ELF-1 (cell line): ENCODE results near the gene RASGRP1.

ENCODE experiments used
- DNase-seq: peaks from one replicate; pipeline ENCODE4 v3.0.0-alpha.2; 2016; ENCODE audit warnings: low read depth, low spot score

RASGRP1 gene

DNA sequence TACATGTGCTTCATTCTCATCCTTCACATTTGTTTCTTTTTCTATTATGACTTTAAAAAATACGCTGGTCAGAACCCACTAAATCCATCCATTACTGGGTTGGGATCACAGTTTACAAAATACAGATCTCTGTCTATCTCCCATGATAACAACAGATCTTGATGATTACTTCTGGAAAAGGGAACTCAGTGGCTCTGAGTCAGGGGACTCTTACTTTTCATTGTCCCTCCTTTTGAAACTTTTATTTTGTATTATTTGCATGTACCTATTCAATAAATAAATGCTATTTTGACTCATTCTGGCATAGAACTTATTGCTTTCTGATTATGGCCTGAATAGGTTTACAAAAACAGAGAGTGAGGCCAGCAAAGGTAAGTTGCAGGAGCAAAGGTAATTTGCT, 11.6 kb upstream of the RASGRP1 start:
- DNase-seq: no peak

DNA sequence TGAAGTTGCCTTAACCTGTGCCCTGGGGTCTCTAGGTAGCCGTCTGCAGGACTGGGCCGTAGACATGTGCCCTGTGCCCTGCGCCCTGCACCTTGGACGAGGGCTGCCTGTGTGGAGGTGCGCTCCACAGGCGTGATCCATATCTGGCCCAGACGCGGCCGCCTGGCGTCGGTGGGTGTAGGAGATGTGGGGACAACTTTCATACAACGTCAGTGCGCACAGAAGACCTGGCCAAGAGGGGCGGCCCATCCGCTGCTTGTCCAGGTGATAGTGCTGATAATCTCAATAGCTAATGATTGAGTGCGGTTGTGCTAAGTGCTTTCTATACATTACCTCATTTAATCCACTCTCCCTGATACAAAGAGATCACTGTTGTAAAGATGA, 665 bp upstream of the RASGRP1 start:
- DNase-seq: no peak

DNA sequence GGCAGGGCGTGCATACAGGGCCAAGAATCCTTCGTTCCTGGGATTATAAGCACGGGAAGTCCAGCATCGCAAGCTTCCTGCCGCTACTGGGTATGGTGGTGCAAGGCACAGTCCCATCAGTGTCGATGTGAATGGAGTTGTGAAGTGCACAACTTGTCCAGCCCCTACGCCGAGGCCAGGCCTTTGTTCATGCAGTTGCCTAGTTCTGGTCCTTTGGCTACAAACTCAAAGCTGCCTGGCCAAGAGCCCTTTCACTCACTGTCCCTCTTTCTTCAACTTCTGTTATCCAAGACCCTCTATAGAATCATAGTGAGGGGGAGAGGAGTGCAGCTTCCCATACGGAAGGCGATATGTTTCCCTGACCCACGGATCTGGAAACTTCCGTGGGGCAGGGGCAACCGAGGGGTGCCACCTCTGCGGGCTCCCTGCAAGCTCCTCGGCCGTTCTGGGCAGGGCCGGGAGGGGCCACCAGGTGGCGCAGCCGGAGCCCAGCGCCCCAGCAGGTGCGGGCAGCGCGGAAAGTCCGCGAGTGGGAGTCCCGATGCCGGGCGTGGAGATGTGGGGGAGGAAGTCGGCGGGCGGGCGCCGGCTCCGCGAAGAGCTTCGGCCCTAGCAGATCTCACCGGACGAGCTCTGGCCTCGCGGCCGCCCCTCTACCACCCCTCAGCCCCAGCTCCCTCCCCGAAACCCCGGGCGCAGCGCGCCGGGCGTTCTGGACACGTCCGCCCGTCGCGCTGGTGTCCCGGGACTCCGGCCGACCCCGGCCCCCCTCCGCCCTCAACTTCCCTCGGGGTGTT, 693 bp downstream of the RASGRP1 start:
- peak; percentile 69 for DNase-seq

DNA sequence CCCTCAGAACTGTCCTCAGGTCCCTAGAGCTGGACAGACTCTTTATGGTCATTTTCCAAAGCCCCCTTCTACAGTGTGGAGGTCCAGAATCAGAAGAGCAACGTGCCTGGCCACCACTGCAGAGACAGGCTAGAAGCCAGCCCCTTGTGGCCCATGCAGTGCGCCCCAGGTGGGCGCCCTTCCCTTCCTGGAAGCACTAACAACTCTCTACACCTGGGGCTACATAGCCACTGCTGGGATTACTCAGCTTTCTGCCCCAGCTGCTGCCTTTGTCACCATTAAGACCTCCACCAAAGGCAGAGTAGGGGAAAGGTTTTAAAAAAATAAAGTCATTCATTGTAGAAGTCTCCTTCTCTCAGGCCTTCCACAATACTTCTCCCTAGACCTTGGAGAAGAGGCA, 2.3 kb downstream of the RASGRP1 start:
- peak; percentile 36 for DNase-seq

DNA sequence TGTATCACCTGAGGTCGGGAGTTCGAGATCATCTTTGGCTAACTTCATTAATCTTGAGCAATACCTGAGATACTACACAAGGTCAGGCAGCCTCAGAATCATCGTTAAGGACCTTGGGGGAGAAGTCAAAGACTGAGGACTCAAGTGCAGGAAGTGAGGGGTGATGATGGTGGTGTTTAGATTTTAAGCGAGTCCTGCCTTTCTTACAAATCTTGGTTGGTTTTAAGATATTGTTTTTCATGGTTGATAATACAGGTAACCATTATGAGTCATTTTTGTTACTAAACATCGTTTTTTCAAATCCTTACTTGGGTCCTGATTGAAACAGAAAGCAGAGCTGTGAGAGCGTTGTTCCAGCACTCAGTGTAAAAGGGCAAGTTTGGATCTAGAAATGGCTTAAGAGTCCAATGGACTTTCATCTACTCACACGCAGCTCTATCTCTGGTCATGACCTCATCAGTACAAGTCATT, 4.1 kb downstream of the RASGRP1 start:
- no peak for DNase-seq

DNA sequence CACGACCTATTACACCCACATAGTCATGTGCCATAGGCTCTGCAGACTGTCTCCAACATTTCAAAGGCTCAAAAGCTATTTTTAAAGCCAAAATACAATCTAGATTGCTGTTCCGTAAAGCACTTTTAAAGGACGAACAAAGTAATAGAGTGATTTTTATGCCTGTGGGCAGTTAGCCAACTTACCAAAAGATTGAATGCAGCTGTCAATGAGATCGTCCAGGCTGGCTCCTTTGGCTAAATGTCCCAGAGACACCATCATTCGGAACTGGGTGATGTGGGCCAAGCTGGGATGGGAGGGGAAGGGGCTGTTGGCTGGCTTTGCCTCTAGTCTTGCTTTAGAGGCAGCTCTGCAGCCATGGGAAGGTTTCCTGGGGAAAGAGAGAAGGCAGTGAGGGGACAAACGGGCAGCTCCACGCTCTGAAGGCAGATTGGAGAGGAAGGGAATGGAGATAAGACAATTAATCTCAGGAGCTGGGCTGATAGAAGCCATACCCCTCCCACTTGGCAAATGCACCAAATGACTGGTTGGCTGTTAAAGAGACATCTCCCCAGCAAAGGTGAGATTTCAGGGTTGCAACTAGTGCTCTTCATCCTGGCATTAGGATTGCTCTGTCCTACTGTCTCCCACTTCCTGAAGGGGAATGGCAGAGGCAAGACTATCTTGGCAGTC, 4.8 kb downstream of the RASGRP1 start:
- no peak for DNase-seq

DNA sequence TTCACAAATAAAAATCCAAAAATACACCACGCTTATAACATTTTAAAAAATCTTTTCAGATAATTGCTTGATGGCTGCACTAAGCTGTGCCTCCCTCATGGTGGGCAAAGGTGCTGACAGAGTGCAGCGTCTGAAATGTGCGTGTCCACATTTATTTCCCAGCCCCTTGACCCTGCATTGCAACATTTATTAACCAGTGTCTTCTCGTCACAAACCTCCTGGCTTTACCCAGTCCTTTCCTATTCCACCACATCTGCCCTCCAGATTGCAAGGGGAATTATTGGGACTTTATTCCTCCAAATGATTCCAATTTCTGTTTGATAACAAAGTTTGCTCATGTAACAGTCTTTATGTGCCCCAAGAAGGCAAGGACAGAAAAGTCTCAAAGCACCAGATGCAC, 5.5 kb downstream of the RASGRP1 start:
- DNase-seq: no peak

DNA sequence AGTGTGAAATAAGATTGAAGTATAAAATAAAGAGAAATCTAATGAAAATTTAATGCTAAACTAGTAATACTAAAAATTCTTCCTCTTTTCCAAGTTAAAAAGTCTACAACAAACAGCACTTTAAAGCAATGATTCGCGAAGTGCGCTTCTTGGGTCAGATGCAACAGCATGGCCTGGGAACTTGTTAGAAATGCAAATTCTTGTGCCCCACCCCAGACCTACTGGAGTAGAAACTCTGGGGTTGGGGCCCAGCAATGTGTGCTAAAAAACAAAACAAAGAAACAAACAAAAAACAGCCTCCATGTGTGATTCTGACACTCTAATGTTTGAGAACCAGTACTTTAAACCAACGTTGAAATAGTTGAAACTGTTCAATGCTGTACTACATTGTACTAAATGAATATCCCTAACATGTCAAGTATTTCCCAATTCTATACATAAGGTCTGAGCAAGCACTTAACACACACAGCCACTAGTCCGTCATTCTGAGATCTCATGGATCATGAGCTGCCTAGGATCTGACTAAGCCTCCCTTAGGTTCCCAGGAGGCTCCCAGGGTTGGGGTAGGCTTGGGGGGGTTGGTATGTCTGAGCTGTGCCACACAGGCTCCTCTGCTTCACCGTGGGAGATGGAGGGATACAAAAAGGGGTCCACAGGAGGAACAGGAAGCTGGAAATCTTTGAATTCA, 6.1 kb downstream of the RASGRP1 start:
- no peak for DNase-seq

DNA sequence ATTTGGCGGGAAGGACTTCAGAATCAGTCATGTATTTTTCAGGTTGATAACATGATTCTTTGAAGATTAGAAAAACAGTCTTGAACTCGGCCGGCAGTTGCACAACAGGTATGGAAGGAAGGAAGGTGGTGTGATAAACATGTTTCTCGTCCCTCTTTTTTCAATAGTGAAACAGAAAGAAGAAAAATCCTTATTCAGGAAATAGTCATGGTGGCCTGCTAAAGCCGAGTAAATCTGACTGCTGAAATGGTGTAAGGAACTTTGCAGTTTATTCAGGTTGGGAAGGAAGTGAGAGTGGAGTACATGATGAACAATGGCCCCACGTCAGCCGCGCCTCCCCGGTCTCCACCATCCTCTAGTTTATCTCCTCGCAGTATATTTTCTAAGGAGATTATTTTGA, 6.7 kb downstream of the RASGRP1 start:
- DNase-seq: no peak

DNA sequence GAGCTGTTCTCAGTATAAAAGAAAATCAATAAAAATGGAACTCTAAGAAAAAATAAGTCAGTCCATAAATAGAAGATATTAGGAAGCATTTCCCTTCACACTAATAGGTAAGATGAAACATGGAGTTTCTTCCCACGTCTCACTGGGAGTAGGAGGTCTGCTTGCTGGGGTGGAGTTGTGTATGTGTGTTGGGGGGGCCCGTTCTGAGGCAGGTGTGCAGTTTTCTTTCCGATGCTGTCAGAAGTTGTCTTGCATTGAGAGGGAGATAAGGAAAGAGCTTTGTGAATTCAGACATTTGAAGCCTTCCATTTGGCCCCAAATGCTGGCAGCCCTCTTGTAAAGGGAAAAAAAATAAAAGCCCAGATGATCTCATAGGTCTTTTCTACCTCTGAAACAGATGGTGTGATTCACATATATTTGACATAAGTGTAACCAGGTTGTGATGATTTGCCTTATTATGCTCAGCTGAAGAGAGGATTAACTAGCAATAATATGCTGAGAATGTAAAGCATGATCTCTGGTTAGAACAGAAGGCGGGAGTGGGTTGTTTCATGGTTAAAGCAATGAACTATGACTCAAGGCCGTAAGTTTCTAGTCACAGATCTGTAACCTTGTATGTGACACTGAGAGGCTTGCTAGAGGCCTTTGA, 8.8 kb downstream of the RASGRP1 start:
- no peak for DNase-seq

DNA sequence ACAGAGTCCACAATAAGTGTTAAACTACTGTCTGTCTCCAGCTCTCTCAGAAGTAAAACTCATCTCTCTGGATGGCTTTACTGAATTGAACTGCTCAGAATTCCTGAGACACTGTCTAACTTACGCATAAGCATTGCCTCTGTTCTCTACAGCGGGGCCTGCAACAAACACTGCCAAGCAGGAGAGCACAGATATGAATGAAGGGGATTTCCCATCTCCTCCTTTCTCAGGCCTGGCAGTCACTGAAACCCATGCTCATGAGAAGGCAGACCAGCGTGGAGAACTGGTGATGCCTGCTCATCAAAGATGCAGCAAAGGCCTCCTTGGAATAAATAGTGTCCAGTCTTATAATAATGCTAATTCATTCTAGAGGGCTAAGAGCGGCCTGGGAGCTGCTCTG, 10.3 kb downstream of the RASGRP1 start:
- no peak for DNase-seq

DNA sequence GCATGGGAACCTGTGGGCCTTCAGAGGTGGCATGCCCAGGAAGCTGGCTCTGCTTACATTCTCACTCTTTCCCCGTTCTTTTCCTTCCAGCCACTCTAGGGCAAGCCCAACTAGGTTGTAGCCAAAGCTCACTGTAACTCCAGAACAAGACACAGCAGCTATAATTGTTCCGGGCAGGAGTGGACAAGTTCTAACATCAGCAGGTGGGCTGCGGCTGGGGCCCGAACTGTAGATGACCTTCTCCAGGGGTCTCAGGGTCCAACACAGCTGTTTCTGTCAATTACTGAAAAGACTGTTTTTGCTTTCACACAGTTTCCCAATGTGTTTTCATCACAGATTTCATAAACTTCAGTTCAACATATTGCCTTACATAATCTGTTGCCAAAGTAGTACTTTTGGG, 11.5 kb downstream of the RASGRP1 start:
- DNase-seq: no peak

DNA sequence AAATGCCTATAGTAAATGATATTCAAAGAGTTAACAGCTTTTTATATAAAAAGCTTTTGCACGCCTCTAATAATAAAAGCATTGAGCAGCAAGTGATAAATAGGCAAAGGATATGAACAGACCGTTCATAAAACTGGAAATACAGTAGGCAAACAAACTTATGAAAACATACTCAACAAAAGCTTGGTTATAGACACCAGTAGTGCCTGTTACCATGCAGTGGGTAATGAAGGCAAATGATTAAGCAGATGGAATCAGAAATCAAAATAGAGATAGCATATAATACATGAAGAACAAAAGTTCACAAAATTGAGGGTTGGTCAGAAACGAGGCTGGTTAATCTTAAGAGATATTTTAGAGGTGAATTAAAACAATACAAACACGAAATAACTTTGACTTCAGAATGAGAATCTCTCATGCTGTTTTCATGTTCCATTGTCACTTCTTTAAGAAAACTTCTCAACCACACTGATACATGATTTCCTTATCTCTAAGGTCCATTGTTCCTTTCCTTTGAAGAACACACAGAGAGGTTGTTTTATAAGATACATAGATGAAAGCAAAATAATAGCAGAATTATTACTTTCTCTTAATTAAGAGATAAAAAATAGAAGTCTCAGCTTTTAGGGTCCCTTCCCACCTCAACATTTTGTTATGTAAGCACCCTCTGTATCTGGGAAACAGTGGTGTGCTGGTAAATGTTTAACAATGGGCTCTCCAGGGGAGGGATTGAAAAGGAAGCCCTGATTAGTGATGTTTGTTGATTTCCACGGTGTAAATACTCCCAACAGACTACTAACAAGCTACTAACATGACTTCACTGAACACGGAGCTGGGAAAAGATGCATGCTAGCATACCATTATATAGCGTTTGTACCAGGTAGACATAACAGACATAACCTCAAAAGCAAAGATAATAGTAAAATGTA, 12.6 kb downstream of the RASGRP1 start:
- DNase-seq: no peak

DNA sequence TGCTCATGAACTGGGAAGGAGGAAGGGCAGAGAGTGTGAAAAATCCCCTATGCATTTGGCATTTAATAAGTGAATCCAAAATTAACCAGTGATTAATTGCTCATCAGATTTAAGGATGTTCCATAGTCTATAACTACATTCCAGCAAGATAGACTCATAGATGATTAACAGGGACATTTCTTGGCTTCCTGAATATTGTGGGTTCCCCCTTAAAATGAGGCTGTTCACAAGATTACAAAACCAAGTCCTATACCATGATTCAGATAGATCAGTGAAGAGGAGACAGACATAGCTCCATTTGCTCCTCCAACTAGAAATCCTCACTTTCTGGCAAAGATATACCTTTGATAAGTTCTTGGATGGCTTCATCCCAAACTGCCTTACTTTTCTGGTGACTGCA, 15.4 kb downstream of the RASGRP1 start:
- no peak for DNase-seq

DNA sequence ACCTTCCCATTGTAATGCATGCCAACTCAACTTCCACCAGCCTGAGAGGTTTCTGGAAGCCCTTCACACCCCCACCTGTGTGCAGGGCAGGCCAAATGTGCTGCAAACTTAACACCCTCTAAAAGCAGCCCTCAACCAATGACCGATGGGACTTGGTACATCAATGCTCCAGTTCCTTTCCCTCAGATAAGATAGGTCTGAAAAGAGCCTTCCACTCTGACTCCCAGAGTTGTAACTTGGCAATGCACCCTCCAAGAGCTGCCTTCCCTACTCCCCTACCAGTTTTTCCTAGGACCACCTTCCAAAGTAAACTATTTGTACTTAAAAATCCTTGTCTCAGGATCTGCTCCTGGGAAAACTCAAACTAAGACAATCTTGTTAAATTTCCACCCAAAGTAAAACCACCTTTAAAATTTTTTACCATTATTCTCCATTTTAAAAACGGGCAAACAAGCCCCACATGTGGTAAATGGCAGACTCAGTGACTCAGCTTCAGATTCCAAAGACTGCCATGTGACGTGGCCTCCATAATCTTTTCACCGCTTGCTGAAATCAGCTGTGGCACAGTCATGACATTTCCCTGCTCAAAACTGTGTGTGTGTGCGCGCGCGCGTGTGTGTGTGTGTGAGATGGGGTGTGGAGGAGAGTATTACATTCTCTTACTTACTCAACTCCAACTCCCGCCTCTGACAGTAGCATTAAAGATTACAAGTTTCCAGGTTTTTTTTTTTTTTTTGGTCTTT, 17.2 kb downstream of the RASGRP1 start:
- no peak for DNase-seq

DNA sequence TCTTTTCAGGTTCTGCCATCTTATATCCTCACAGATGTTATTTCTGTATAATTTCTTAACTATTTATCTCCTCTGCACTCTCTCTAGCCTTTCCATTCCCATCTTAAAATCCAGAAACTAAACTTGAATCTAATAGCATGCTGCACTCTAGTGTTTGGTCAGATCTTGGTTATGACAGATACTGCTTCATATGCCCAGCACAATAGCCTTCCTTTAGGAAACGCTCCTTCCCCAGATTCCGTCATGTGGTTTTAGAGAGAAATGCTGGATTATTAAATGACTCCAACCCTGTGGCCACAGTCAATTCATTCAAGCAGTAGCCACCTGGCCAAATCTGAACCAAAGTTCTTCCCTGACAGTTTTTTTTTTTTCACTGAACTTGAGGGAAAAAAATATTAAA, 19.4 kb downstream of the RASGRP1 start:
- no peak for DNase-seq

DNA sequence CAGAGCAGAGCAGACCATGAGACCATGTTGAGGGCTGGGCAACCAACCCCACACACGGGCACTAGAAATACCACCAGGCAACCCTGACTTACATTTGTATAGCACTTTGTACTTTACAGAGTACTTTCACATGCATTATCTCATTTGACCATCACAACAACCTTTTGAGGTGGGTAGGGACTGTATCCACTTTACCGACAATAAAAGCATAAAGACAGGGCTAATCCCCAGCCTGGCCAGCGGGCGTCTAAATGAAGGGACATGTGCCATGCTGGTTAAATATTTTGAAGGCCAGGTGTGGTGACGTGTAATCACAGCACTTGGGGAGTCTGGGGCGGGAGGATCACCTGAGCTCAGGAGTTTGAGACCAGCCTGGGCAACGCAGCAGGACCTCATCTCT, 23.6 kb downstream of the RASGRP1 start:
- no peak for DNase-seq

DNA sequence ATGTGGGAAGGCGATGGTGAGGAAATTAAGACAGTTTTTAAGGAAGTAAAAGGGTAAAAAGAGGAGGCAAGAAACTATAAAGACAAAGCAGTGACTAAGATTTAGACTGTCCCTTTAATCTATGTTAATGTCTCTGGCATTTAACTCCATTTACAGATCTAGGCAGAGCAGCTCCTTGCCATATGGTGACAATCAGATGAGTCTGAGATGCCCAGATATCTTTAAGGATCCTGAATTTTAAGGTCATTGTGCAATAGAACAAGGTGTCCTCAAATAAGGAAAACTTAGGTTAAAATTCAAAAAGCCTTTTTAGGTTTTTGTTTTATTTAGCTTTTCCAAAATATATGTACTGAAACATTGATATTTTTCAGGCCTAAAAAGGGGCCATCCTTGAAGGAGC, 24.1 kb downstream of the RASGRP1 start:
- no peak for DNase-seq

DNA sequence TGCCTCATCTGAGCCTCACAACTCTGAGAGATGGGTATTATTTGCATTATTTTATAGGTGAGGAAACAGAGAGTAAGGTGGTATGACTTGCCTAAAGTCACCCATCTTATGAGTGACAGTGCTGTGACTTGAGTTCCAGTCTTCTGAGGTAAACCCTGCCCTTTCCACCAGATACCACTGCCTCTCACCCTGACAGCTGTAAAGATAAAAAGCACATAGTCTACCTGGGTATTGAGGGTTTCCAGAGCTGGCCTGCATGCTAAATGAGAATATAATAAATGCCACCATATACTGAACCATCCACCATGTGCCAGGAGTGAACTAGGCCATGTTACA, 25.6 kb downstream of the RASGRP1 start:
- no peak for DNase-seq

DNA sequence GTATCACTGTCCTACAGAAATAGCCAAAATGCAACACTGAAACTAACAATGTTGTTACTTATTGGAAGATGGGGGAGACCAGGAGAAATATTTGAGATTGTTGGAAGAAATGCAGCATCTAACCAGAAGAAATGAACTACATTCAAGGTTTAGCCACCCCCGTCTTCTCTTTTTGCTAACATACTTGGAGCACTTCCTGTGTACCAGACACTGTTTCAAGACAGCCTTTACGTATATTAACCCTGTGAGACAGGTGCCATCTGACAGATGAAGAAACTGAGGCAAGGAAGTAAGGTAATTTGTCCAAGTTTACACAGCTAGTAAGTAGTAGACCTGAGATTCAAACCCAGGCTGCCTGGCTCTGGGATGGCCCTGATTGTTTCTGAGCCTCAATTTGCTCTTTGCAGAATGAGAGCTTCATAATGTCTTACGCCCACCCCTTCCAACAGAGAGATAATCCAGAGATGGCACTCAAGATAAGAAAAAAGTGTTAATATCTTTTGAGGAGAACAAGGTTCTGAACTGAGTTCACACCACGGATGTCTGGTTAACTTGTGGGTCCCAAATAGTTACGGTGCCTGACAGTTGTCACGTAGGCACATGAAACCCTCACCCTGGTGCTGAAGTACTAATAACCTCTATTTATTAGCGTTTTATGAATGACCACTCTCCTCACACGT, 26.1 kb downstream of the RASGRP1 start:
- no peak for DNase-seq
